Heart left ventricle (tissue), 16 donors: ENCODE data around the gene CFAP54. TPM values are rescaled to one million over a fixed set of nuclear protein-coding genes. Genes with fewer than 3 reads are reported as not detected.

Experiments used
- ATAC-seq, 4 donors: fragments of 200-7000 bp; cut with Tn5 transposase; one replicate each; pipeline ENCODE4 v1.9.1; 2020 to 2022; ENCODE audit warnings: moderate library complexity in 4 of 4, mild to moderate bottlenecking in 3 of 4, moderate number of reproducible peaks in 1 of 4
- DNase-seq, 5 donors: peaks; one replicate each; pipeline ENCODE4 v3.0.0-alpha.2; 2020
- H3K27ac ChIP-seq, 12 donors: fragments of 200-600 bp; sonication (generic) in 4 of 12; one replicate each; pipeline versions ENCODE4 v1.5.0 to v1.8.0; 2016 to 2022; ENCODE audit warnings: mild to moderate bottlenecking in 2 of 12
- H3K27me3 ChIP-seq, 9 donors: fragments of 200-600 bp; sonication (generic) in 2 of 9; one replicate each; pipeline versions ENCODE4 v1.5.1 to v1.8.0; 2016 to 2022; ENCODE audit warnings: mild to moderate bottlenecking in 3 of 9
- H3K36me3 ChIP-seq, 9 donors: fragments of 200-600 bp; sonication (generic) in 2 of 9; one replicate each; pipeline versions ENCODE4 v1.5.0 to v1.8.0; 2018 to 2022; ENCODE audit warnings: mild to moderate bottlenecking in 2 of 9
- H3K4me1 ChIP-seq, 12 donors: fragments of 200-600 bp; sonication (generic) in 4 of 12; one replicate each; pipeline versions ENCODE4 v1.5.0 to v1.8.0; 2016 to 2022; ENCODE audit warnings: mild to moderate bottlenecking in 3 of 12
- H3K4me3 ChIP-seq, 12 donors: fragments of 200-600 bp; sonication (generic) in 4 of 12; one replicate each; pipeline versions ENCODE4 v1.5.0 to v1.8.0; 2017 to 2022; ENCODE audit warnings: mild to moderate bottlenecking in 9 of 12, moderate library complexity in 4 of 12
- H3K9me3 ChIP-seq, 12 donors: fragments of 200-600 bp; sonication (generic) in 4 of 12; one replicate each; pipeline versions ENCODE4 v1.5.0 to v1.8.0; 2016 to 2022; ENCODE audit warnings: mild to moderate bottlenecking in 1 of 12
- POLR2A ChIP-seq, 2 donors: fragments of 450-650 bp; IDR thresholded peaks; one replicate each; pipeline ENCODE4 v1.6.1; 2017; ENCODE audit warnings: antibody characterized with exemption in 2 of 2, mild to moderate bottlenecking in 2 of 2, moderate library complexity in 2 of 2
- WGBS, 4 donors: extraction: QIAGEN DNeasy Blood & Tissue Kit in 2 of 4; methylation state at CpG; one replicate each; pipeline versions ENCODE4 v1.1.5 to v1.1.7; 2013 to 2018; 5-methylcytosine and 5-hydroxymethylcytosine counted together
- intact Hi-C, 10 donors: fragments of 100-400 bp; cut with DNase I; formaldehyde crosslinking; loops; one replicate each; pipeline versions ENCODE4 v1.11.1 to v1.14.2; 2022
- polyA plus RNA-seq, 2 donors: library from polyadenylated mRNA; stranded (reverse); fragments of 200-250 nt; gene quantifications; one replicate each; pipeline ENCODE4 v1.2.3, GENCODE V29; 2013
- total RNA-seq, 9 donors: library from RNA; depleted of rRNA in 2 of 9; stranded (reverse); fragments of >200 nt in 2 of 9; fragmentation: NEBNext Ultra II Directional in 3 of 9; extraction: Animal tissue kit (Norgen Biotek cat#: 25700) in 3 of 9; gene quantifications; one replicate each; pipeline versions ENCODE4 v1.1.0 to v1.2.4, GENCODE V29; 2016 to 2023
- TF ChIP-seq, protein P1 (sequence below), 12 donors: fragments of 200-600 bp; sonication (generic) in 4 of 12; IDR thresholded peaks; one replicate each; pipeline versions ENCODE4 v1.5.0 to v1.8.0; 2018 to 2022; ENCODE audit warnings: antibody characterized with exemption in 12 of 12, mild to moderate bottlenecking in 5 of 12
- donor health status: ischemic (EF 13 %, LVEDD 7.1; RV severe dilation, severe dysfunction).
- donor health status: healthy with polysubstance abuse.
- donor health status: DM: no; HTN: yes; CAD: no.
- donor health status: DM: no; HTN: no; CAD: no.
- donor health status: ischemic (EF 25% LVEDD 6.9; RV normal size, moderate dysfunction).
- donor health status: ischemic (EF 25% LVEDD 5.7; RV mildly dilated, moderate dysfunction).
- donor health status: healthy.
- donor health status: DM: yes; HTN: yes; CAD: no.
- donor health status: ischemic (EF 35%, LVEDD 5.7; RV mildly dilated, moderate dysfunction).
- donor health status: nonischemic (EF 11% LVEDD 7.7; RV severe dilation, severe dysfunction).
- donor health status: DM: yes; HTN: yes; CAD: no.
- donor health status: PGD.
- donor health status: ischemic (EF 29% LVEDD 5.4; RV normal size, mild dysfunction).
- donor health status: nonischemic (EF 23%, LVEDD 6.1; RV moderate dilation, normal function).

The CFAP54 gene
- total and polyA plus RNA-seq, 11 donors, result 0.07 to 0.79 (median 0.13) TPM; not detected in 1

DNA sequence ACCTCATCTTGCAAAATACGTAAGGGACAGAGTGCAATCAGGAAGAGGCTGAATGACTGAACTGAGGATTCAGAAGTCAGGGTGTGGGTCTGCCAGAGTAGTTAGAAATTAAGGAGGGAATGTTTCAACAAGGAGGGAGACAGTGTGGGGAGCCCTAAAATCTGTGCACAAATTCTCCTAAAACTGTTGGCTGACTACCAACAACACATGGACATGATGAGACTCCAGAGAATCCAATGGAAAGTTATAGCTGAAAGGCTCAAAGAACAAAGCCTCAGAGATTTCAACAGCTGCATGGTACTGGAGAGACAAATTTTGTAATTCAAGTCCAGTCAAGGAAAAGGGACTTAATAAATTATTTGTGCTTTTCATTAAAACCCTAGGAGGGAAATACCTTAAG lies 381.6 kb downstream of the CFAP54 start:
- Histone ChIP-seq H3K27ac (no peak overlapping the region), H3K9me3 (peaks cover 0 to 8% (median 0%) of the 10 kb centered on the region in 12 donors), H3K4me1 (no peaks in the 10 kb centered on the region), H3K4me3 (no peak overlapping the region), H3K27me3 (peaks cover 0 to 7% (median 0%) of the 10 kb centered on the region in 9 donors), H3K36me3 (no peaks in the 10 kb centered on the region)
- DNase-seq (no peak), ATAC-seq (no peak)
- intact Hi-C loops, result no loop called here
- 76 to 81% (median 79%) methylated on average over 1 of the region's 1 CpG for WGBS, 4 donors
- TF ChIP-seq, protein P1, sequence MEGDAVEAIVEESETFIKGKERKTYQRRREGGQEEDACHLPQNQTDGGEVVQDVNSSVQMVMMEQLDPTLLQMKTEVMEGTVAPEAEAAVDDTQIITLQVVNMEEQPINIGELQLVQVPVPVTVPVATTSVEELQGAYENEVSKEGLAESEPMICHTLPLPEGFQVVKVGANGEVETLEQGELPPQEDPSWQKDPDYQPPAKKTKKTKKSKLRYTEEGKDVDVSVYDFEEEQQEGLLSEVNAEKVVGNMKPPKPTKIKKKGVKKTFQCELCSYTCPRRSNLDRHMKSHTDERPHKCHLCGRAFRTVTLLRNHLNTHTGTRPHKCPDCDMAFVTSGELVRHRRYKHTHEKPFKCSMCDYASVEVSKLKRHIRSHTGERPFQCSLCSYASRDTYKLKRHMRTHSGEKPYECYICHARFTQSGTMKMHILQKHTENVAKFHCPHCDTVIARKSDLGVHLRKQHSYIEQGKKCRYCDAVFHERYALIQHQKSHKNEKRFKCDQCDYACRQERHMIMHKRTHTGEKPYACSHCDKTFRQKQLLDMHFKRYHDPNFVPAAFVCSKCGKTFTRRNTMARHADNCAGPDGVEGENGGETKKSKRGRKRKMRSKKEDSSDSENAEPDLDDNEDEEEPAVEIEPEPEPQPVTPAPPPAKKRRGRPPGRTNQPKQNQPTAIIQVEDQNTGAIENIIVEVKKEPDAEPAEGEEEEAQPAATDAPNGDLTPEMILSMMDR (IDR thresholded peaks at IDR 0.05), result no peak
- no peak for TF ChIP-seq POLR2A (IDR thresholded peaks at IDR 0.05)

DNA sequence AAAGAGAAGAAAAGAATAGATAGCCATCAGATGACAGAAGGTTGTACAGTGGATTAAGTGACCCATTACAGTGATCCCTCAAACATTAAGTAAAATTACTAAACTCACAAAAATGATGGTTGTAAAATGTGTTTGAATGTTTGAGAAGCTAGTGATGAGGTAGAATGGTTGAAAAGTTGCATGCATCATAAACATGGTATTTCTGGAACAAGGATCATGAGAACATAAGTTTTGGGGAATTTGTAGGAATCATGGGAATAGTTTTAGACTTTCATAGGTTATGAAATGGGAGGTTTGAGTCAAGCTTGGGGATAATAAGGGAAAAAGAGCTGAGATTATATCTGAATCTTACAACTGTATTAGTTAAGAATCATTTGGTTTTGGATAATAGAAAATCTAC lies 383.6 kb downstream of the CFAP54 start:
- Histone ChIP-seq H3K36me3 (no peaks in the 10 kb centered on the region), H3K4me3 (no peak overlapping the region), H3K9me3 (peaks cover 0 to 8% (median 0%) of the 10 kb centered on the region in 12 donors), H3K4me1 (no peaks in the 10 kb centered on the region), H3K27me3 (peaks cover 0 to 7% (median 0%) of the 10 kb centered on the region in 9 donors), H3K27ac (no peak overlapping the region)
- TF ChIP-seq, protein P1 (IDR thresholded peaks at IDR 0.05), result no peak
- no peak for TF ChIP-seq POLR2A (IDR thresholded peaks at IDR 0.05)
- intact Hi-C loops, result no loop called here
- DNase-seq, result no peak
- ATAC-seq, result no peak

DNA sequence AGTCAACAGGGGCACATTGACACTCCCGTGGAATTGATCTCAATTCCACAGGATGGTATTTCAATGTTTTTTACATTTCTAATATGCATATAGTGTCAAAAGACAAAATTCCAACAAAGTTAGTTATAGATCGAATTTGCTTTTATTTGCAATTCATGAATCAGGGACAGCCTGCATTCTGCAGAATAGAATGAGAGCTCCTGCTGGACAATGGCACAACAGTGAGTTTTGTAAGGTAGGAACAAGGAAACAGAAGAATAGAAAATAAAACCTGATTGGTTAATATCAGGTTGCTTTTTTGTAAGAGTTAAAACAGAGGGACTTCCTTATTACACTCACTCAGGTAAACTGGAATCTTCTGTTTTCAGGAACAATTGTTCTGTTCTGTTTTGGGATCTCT lies 384.8 kb downstream of the CFAP54 start:
- H3K9me3 ChIP-seq, result peaks cover 0 to 8% (median 0%) of the 10 kb centered on the region in 12 donors
- no peaks in the 10 kb centered on the region for H3K4me1 ChIP-seq
- DNase-seq, result no peak
- 88 to 94% (median 92%) methylated on average over 2 of the region's 2 CpGs for WGBS, 4 donors
- peaks cover 0 to 7% (median 0%) of the 10 kb centered on the region in 9 donors for H3K27me3 ChIP-seq
- TF ChIP-seq, protein P1 (IDR thresholded peaks at IDR 0.05), result no peak
- no peak for TF ChIP-seq POLR2A (IDR thresholded peaks at IDR 0.05)
- intact Hi-C loops, result no loop called here
- ATAC-seq, result no peak
- no peak overlapping the region for H3K27ac ChIP-seq
- H3K4me3 ChIP-seq, result no peak overlapping the region
- H3K36me3 ChIP-seq, result no peaks in the 10 kb centered on the region

DNA sequence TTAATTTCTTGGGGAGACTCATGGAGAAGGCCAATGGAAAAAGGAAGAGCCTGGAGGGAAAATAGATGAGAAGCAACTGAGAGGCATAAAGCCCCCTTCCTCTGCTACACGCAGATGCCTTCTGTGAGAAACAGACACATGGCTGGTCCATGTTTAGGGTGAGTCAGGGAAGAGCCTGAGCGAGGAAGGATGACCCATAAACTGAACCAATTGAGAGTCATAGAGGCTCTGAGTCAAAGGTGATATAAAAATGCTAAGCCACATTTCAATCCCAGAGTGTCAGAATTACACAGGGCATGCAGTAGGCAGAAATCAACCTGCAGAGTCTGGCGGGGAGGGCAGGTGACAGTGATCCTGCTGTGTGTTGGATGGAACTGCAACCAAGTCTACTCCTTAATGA lies 387.6 kb downstream of the CFAP54 start:
- ATAC-seq, result no peak
- Histone ChIP-seq H3K27ac (no peak overlapping the region), H3K4me3 (no peak overlapping the region), H3K36me3 (no peaks in the 10 kb centered on the region), H3K9me3 (peaks cover 0 to 6% (median 0%) of the 10 kb centered on the region in 12 donors), H3K4me1 (no peaks in the 10 kb centered on the region), H3K27me3 (peaks cover 0 to 7% (median 0%) of the 10 kb centered on the region in 9 donors)
- WGBS, 4 donors, result 82 to 89% (median 86%) methylated on average over 3 of the region's 3 CpGs
- no peak for TF ChIP-seq POLR2A (IDR thresholded peaks at IDR 0.05)
- TF ChIP-seq, protein P1 (IDR thresholded peaks at IDR 0.05), result no peak
- no peak for DNase-seq
- intact Hi-C loops, result no loop called here
